UCSD-AML1 (cell line): ENCODE measurements around the gene LGALS12.

ENCODE experiments used
- DNase-seq: peaks from one replicate; lab custom pipeline; 2025; ENCODE audit not compliant: unreplicated experiment; lab: John Stamatoyannopoulos, UW

The LGALS12 gene

GRCh38 chr11:63560506-63561180 lies 54.8 kb downstream of the LGALS12 start:
- no peak for DNase-seq

- DNase-seq, result no peak
Measured at GRCh38 chr11:63563201-63564055, 57.5 kb downstream of the LGALS12 start, which contains the start of gene PLAAT2. Gene PLAAT2 (minus strand): TSS chr11:63563379. CDS start chr11:63563324, 55 bp downstream.

- DNase-seq, result no peak
Measured at GRCh38 chr11:63564056-63564774, 58.3 kb downstream of the LGALS12 start.

- no peak for DNase-seq
Measured at GRCh38 chr11:63564784-63565350, 59.0 kb downstream of the LGALS12 start.
